KG1 (cell line): ENCODE measurements around the gene WDR45.

Experiments used
- DNase-seq: peaks from one replicate; lab custom pipeline; 2025; lab: John Stamatoyannopoulos, UW

WDR45 gene

DNA sequence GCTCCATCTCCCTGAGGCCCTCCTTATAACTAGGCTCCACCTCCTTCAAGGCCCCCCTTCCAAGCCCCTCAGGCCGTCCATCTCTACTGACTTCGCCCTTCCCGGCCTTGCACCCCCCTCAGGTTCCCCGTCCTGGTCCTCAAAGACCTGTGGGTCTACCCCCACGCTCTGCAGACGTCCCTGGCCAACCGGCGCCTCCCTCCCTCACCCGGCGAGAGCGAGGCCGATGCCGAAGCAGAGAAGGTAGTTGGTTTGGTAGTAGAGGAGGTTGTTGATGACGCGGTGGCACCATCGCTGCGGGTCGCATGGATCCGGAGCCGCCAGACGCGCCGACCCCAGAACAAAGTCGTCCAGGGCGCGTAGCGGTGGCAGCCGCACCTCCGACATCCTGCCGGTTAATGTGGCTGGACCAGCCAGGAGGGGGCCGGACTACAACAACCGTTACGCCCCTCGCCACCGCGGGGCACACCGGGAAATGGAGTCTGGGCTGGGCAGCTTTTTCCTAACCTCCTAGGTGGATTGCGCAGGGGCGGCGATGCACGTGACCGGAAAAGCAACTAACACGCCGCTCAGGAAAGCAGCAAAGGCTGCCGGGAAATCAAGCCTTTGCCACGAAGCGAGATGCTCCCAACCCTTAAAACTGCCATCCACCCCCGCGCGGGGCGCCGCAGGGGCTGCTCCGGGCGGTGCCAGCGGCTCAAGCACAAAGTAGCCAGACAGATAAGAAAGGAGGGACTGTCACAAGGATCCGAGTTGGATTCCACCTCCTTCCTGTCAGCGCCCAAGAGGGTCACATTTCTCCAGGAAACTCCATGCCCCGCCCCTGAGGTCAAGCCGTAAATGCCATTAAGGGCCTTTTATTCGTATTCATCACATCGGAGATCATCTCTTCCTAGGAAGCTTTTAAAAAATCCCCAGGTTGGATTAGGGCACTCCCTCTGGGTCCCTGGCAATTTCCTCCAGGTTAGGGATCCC, 5.8 kb downstream of the WDR45 start, which contains the start of gene PRAF2:
Gene PRAF2, minus strand, starts transcription at position 402 of the 975 bp plus-strand sequence. Its CDS starts 15 bp downstream, at position 387.
- no peak for DNase-seq

DNA sequence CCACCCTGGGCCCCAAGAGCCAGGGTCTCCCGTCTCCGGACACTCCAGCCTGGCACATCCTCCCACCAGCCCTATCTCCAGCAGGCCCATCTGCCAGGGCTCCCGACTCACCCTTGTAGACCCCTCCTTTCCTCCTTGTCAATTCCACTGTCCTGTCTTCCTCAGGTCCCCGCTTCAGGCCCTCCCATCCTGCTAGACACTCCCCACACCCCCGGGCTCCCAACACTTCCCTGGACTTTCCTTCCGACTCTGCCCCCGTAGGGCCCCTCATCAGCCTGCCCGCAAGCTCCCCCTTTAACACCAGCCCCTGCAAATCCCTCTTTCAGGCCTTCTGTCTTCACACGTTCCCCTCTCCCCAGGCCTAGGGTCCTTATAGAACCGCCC, 7.0 kb downstream of the WDR45 start:
- no peak for DNase-seq

DNA sequence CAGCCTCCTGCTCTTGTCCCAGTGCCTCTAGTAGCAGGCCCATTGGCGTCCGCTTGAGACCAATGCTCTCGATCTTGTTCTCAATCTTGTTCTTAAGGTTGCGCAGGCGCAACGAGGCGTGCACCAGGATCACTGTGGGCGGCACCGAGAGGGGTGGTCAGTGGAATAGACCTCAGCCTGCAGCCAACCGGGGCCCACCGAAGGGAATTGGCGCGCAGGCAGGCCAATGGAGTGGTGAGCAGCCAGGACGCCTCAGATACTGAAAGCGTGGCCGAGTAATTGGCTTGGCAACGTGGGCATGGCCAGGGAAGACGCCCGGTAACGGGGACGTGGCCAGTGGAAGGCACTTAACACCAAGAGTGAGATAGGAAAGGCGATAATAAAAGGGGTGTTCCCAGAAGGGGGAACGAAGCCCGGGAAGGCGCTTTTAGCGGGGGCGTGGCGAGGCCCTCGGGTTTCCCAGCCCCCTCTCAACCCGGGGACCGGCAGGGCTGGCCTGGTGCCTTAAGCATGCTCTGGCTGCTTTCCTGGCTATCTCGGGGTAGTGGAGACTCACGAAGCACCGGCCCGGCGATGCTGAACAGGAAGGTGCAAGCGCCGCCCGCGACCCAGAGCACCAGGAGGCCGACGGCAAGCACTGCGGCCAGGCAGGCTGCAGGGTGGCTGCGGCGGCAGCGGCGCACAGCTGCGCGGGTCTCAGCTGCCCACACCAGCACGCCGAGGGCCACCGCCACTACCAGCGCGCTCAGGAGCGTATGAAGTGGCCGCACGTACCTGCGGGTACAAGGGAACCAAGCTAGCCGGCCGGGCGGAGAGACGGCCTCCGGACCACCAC, 7.6 kb downstream of the WDR45 start:
- DNase-seq = no peak

DNA sequence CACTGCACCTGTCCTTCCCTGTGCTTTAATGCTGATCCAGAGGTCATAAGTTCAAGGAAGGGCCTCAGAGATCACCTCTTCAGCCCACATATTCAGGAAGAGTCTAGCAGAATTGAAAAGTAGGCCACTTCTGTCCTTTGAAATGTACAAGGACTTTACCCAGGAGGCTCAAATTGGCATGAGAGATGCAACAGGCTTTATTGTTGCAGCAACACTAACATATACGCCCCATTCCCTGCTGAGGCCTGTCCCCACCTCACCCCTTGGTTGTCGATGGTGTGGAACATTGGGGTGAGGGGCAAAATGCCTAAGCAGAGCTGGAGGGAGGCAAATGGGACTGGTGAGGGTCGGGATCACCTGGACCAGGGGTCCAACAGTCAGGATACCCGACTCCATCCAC, 8.7 kb downstream of the WDR45 start:
- no peak for DNase-seq

DNA sequence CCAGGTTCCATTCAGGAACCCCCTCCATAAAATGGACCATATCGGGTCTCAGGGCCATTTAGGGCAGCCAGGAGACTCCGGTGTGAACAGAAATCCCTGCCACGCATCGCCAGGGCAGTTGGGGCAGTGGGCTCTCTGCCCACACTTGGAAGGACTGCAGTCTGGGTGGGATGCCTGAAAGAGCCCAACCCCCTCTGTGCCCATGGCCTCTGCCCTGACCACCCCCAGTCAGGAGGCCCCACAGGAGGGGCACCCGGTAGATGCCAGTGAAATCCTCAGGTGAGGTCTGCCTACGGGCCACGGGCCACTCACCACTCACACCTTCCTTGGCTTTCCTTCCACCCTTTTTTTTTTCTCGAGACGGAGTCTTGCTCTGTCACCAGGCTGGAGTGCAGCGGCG, 10.6 kb downstream of the WDR45 start:
- no peak for DNase-seq

DNA sequence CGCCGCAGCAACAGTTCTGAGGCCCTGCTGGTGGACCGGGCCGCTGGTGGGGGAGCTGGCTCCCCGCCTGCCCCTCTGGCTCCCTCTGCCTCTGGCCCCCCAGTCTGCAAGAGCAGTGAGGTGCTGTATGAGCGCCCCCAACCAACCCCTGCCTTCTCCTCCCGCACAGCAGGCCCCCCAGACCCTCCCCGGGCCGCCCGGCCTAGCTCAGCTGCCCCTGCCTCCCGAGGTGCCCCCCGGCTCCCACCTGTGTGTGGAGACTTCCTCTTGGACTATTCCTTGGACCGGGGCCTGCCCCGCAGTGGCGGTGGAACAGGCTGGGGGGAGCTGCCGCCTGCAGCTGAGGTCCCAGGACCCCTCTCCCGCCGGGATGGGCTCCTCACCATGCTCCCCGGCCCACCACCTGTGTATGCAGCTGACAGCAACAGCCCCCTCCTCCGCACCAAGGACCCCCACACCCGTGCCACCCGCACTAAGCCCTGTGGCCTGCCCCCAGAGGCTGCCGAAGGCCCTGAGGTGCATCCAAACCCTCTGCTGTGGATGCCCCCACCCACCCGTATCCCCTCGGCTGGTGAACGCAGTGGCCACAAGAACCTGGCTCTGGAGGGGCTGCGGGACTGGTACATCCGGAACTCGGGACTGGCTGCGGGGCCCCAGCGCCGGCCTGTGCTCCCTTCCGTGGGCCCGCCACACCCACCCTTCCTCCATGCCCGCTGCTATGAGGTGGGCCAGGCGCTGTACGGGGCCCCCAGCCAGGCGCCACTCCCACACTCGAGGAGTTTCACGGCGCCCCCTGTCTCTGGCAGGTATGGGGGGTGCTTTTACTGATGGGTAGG, 12.2 kb downstream of the WDR45 start:
- DNase-seq = no peak

DNA sequence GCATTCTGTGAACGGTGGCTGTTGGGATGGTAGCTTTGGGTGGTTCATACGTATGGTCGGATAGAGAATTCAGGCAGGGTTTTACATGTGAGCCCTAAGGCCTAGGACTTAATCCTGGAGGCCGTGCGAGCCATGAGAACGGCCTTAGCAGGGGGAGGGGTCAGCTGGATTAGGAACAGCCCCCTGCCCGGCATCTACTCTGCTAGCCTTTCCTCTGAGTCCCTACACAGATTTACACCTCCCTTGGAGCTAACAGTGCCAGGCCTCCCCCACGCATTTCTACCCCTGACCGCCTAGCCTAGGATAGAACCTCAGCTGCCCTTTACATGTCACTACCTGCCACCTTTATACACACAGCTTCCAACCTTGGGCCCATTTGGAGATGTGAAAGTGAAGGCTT, 13.0 kb downstream of the WDR45 start:
- no peak for DNase-seq

DNA sequence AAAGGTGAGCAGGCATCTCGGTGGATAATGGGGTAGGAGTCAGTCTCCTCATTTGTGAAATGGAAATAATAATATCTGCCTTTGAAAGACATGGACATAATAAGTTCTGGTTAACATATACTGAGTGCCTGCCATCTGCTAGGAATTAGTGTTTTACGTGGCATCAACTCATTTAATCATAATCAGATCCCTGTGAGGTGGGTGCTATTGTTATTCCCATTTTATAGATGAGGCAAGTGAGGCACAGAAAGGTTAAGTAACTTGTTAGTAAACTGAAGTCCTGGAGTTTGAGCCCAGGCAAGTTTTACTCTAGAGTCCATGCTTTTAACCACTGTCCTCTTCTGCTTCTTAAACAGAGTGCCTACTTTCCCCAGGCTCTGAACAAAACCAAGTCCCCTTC, 13.4 kb downstream of the WDR45 start:
- no peak for DNase-seq

DNA sequence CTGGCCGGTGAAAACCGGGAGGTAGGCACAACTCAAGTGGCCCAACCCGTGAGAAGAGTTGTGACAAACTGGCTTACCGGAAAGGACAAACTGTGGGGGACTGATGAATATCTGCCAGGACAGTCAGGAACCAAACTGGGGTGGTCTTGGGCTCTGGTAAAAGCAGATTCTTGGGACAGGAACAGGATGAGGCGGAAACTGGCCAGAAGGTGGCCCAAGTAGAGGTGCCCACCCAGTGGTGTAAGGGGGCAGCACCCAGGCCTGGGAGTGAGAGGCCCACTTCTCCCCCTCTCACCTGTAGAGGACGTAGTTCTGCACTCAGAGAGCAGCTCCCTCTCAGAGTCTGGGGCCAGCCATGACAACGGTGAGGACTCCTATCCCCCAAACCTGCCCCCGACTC, 15.0 kb downstream of the WDR45 start:
- no peak for DNase-seq

DNA sequence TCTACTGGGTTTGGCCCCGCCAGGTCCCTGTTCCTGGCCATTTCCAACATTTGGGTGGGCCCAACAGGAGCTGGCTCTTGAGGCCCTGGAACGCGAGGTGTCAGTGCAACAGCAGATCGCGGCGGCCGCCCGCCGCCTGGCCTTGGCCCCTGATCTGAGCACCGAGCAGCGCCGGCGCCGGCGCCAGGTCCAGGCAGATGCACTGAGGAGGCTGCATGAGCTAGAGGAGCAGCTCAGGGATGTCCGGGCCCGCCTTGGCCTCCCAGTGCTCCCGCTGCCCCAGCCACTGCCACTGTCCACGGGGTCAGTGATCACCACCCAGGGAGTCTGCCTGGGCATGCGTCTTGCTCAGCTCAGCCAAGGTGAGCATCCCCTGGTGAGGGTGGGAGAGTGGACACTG, 15.4 kb downstream of the WDR45 start:
- no peak for DNase-seq

DNA sequence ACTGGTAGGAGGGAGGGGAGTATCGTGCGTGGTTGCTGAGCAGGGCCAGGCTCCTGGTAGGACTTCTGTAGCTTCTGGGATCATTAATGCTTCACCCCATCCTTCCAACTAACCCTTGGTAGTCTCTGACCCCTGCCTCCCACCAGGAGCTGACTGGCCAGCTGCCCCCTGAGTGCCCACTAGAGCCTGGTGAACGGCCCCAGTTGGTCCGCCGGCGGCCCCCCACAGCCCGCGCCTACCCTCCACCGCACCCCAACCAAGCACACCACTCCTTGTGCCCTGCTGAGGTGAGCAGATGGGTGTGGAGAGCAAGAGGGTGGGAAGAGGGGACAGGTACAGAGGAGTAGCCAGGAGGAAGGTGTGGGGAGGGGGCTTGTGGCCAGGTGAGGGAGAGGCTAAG, 16.0 kb downstream of the WDR45 start:
- no peak for DNase-seq

DNA sequence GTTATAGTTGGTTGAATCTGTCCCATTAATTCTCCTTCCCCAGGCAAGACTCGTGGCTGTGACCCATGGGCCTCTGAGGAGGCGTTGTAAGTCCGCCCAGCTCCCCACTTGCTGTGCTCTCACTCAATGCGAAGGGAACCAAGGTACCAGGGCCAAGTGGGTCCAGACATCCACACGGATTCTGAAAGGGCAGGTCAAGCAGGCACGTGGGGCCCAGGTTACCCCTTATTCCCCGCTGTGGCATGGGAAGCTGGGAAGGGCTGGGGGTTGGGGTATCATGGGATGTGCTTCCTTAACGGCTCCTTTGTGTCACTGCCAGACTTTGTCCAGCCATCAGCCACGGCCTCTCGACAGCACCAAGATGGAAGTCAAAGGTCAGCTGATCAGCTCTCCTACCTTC, 17.8 kb downstream of the WDR45 start:
- no peak for DNase-seq

DNA sequence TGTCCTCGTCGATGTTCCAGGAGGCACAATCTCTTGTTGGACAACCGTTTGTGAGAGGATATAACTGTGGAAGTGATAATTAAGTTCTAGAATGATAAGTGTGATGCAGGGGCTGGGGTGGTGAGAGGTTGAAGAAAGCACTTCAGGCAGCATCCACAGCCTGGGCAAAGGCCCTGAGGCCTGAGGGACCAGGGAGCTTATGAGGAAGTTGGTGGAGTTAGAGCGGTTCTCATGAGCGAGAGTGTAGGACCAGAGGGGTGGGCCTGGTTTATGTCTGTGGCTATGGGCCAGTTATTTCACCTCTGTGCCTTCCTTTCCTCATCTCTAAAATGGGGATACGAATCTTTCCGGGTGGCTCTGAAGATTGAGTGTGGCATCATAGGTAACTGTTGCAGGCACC, 18.2 kb downstream of the WDR45 start:
- DNase-seq = no peak

DNA sequence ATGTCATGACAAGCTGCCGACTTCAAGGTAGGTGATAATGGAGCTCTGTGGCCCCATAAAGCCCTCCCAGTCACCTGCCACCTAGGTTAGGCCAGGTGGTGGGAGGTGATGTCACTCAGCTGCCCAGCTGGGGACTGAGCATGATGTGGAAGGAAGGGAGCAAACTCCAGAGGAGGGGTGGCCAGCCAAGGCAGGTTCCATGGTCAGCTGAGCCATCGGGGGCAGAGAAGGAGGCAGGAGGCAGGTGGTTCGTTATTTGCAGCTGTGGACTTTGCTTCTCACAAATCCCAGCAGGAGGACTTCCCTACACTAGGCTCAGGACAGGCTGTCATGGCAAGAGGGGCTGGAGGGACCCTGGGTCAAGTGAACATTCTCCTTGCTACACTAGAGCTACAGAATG, 18.8 kb downstream of the WDR45 start:
- no peak for DNase-seq

DNA sequence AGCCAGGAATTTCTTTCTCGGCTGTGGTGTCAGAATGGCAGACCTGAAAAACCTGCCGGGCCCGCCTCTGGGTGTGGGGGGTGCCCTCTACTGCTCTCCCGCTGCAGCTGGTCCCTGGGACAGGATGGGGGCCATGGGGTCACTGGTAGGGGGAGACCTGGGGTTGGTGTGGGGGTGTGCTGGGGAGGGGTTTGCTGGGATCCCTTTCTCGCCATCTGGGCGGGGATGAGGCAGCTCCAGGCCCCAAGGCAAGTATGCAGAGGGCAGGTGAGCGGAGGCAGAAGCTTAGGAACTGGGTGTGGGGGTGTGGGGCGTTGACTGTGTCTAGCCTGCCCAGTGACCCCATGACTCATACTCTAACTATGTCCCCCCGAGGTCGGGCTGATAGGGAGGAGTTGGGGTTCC, 20.0 kb downstream of the WDR45 start:
- DNase-seq = no peak

DNA sequence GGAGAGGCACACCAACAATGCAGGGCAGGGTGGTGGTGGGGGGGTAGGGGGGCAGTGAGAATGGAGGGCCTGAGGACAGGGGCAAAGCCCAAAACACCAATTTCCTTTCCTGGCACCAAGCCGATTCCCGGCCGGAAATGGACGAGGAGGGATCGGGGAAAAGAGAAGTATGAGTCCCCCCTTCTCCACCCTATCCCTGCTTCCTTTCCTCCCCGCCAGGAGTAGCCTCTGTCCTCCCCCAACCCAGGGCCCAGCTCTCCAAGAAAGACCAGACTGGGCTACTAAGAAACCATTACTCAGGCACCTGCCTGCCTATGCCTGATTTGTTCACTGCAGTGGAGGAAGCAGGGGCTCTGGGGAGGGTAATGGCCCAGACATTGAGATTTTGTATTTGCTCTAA, 20.5 kb downstream of the WDR45 start:
- no peak for DNase-seq

DNA sequence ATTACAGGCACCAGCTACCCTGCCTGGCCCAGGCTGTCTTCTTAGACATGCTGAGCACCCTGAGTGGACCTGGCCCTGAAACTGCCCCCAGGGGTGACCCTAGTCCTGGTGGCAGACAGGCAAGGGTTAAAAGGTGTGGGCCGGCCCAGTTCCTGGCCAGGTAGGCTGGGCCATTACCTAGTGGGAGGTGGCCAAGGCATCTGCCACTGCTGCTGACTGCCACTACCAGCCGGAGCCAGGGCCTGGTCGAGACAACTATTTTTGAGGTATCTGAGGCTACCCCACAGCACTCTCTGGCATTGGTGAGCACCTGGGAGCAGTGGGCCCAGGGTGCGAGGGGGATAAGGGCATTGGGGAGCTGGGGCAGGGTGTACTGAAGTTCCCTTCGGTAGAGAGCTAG, 20.9 kb downstream of the WDR45 start, which contains the start of gene CCDC120:
Gene CCDC120, plus strand, starts transcription at position 206 of the 400 bp plus-strand sequence. CDS start 3,043 bp downstream, outside the sequence.
- no peak for DNase-seq

DNA sequence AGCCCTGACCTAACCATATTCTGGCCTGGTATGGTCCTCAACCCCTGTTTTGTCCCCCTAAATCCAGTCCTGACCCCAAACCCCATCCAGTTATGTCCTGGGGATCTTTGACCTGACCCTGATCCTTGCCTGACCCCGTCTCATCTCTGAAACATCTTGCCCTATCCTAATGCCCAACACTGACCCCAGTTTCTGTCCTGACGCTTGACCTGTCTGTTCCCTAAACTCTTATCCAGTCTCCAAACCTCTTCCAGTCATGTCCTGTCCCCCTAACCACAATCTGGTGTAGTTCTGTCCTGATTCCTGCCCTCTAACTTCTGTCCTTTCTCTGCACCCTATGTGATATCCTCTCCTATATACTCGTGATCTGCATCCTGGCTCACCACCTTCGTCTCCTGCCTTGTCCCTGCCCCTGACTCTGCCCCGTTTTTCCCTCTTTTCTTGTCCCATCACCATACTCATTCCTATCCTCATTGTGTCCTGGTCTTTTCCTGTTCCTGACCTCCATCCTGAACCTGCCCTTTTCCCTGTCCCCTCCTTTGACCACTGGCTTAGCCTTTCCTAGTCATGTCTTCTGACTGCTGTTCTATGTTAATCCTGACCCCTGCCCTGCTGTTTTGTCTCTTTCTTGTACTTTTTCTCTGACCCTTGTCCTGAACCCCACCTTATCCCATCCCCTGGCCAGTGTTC, 25.5 kb downstream of the WDR45 start:
- no peak for DNase-seq

DNA sequence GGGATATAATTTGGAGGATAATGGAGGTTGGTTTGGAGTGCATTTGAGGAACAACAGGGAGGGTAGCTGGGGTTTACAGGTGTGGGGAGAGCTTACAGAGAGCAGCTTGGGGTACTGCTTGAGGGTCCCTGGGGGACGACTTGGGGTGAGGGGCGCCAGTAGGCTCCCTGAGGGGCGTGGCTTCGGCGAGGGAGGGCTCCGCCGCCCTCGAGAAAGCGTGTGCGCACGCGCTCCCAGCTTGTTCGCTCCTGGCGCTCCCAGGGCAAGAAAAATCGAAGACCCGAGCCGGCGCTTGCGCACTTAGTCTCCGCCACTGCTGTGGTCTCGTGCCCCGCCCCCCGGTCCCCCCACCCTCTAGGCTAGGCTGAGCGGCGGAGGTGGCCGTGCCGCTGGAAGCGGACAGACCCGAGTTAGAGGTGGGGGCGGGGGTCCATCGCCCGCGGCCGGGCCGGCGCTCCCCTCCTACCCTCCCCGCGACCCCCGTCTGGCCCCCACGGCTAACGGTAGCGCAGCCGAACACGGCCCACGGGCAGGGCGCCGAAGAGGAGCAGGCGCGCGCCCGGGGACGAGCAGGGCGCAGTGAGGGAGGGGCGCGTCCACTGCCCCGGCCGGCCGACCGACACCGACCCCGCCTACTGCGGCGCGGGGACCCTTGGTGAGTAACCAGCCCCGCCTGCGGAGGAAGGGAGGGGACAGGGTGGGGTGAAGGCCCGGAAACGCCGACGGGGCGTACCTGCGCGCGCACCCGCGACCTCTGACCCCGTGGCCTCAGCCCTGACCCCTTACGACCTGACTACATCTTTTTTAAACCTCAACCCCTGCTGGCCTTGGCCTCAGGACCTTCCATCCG, 26.2 kb downstream of the WDR45 start:
- DNase-seq = peak; percentile 31

DNA sequence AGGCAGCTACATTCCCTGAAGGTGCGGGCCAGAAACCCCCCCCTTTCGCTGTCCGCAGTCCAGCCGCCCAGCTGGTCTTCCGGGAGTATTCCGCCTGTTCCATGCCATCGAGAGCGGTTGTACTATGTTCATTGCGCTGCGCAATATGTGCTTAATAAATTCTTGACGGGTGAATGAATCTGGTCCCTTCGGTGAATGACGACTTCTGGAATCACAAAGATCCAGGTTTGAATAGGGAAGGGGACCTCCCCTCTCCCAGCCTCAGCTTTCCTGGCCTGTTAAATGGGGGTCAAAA, 35.8 kb downstream of the WDR45 start:
- no peak for DNase-seq
